Upper lobe of right lung (tissue), 1 donor: ENCODE measurements around the gene ABCC4. TPM values are rescaled to one million over a fixed set of nuclear protein-coding genes. Genes with fewer than 3 reads are reported as not detected.

Experiments
- ATAC-seq: fragments of 200-7000 bp; cut with Tn5 transposase; one replicate; pipeline ENCODE4 v1.9.1; 2020; ENCODE audit warnings: mild to moderate bottlenecking, moderate library complexity
- DNase-seq: peaks from one replicate; pipeline ENCODE4 v3.0.0-alpha.2; 2020
- H3K27ac ChIP-seq: fragments of 200-600 bp; one replicate; pipeline ENCODE4 v1.8.0; 2022
- H3K27me3 ChIP-seq: fragments of 200-600 bp; one replicate; pipeline ENCODE4 v1.8.0; 2022; ENCODE audit warnings: mild to moderate bottlenecking
- H3K36me3 ChIP-seq: fragments of 200-600 bp; one replicate; pipeline ENCODE4 v1.8.0; 2022
- H3K4me1 ChIP-seq: fragments of 200-600 bp; one replicate; pipeline ENCODE4 v1.8.0; 2022
- H3K4me3 ChIP-seq: fragments of 200-600 bp; one replicate; pipeline ENCODE4 v1.8.0; 2022; ENCODE audit warnings: mild to moderate bottlenecking
- H3K9me3 ChIP-seq: fragments of 200-600 bp; one replicate; pipeline ENCODE4 v1.8.0; 2022
- intact Hi-C: fragments of 100-400 bp; cut with DNase I; formaldehyde crosslinking; loops from one replicate; pipeline ENCODE4 v1.11.0; 2022
- total RNA-seq: library from RNA; stranded (reverse); fragmentation: NEBNext Ultra II Directional; extraction: Animal tissue kit (Norgen Biotek cat#: 25700); gene quantifications from one replicate; pipeline ENCODE4 v1.2.1, GENCODE V29; 2021
- TF ChIP-seq, protein P1 (sequence below): fragments of 200-600 bp; IDR thresholded peaks from one replicate; pipeline ENCODE4 v1.8.0; 2022; ENCODE audit warnings: antibody characterized with exemption
- donor health status: DM: no; HTN: yes; CAD: no; lungs with severe emphysema.

Gene ABCC4
- total RNA-seq, 1 donor from 2014 or later, result 28.1 TPM

DNA sequence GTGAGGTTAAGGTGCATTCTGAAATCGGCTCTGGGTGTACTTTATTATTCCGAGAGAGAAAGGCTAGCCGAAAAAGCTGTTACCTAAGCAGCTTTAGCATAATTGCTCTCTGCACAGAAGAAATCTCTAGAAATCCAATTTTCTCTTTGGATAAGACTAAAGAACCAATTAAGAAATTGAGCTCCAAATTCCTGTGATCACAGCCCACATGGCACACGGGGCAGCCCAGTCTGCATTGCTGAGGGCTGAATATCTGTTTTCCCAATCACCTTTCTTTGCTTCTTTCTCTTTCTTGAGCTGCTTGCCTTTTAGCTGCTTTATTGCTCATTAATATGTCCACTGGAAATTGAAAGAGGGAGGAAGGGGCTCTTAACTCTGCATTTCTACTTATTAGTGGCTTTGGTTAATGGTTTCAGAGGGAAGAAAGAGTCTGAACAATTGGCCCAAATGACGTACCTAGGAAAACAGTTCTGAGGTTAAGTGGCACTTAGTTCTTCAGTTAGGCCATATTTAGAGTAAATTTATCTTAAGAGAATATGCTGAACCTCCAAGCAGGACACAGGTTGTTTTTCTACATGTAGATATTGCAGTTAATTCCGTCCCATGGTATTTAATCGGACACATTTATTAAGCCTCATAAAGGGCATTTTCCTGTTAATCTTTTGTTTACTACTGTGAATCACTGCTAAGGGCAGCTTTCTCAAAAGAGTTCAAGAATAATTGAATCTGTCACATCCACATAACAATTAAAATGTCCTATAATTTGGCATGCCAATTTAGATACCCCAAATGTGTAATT, 265.7 kb downstream of the ABCC4 start:
- no peak for DNase-seq
- H3K4me3 ChIP-seq, result no peak overlapping the region
- intact Hi-C loops, result no loop called here
- H3K36me3 ChIP-seq, result peaks cover 19% of the 10 kb centered on the region
- H3K27me3 ChIP-seq, result no peaks in the 10 kb centered on the region
- H3K9me3 ChIP-seq, result no peaks in the 10 kb centered on the region
- no peaks in the 10 kb centered on the region for H3K4me1 ChIP-seq
- no peak for ATAC-seq
- no peak overlapping the region for H3K27ac ChIP-seq
- TF ChIP-seq, protein P1, sequence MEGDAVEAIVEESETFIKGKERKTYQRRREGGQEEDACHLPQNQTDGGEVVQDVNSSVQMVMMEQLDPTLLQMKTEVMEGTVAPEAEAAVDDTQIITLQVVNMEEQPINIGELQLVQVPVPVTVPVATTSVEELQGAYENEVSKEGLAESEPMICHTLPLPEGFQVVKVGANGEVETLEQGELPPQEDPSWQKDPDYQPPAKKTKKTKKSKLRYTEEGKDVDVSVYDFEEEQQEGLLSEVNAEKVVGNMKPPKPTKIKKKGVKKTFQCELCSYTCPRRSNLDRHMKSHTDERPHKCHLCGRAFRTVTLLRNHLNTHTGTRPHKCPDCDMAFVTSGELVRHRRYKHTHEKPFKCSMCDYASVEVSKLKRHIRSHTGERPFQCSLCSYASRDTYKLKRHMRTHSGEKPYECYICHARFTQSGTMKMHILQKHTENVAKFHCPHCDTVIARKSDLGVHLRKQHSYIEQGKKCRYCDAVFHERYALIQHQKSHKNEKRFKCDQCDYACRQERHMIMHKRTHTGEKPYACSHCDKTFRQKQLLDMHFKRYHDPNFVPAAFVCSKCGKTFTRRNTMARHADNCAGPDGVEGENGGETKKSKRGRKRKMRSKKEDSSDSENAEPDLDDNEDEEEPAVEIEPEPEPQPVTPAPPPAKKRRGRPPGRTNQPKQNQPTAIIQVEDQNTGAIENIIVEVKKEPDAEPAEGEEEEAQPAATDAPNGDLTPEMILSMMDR, result no peak

DNA sequence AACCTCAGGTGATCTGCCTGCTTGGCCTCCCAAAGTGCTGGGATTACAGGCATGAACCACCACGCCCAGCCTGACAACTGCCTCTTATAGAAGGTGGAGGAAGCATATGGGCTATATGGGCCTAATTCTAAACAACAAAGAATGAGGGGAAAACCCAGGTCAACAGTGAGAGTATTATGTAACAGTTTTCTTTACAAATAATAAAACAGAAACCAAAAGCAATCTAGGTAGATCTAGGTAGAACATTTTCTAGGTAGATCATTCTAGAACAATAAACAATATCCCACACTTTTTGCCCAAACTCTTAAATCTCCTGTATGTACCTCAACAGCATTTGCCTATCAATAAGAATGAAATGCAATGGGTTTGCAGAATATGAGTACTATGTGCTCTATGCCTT, 267.4 kb downstream of the ABCC4 start:
- no peak for DNase-seq
- H3K4me3 ChIP-seq, result no peak overlapping the region
- no peaks in the 10 kb centered on the region for H3K9me3 ChIP-seq
- intact Hi-C loops, result no loop called here
- TF ChIP-seq, protein P1, result no peak
- peaks cover 9% of the 10 kb centered on the region for H3K36me3 ChIP-seq
- no peak for ATAC-seq
- no peaks in the 10 kb centered on the region for H3K27me3 ChIP-seq
- H3K27ac ChIP-seq, result no peak overlapping the region
- H3K4me1 ChIP-seq, result no peaks in the 10 kb centered on the region

DNA sequence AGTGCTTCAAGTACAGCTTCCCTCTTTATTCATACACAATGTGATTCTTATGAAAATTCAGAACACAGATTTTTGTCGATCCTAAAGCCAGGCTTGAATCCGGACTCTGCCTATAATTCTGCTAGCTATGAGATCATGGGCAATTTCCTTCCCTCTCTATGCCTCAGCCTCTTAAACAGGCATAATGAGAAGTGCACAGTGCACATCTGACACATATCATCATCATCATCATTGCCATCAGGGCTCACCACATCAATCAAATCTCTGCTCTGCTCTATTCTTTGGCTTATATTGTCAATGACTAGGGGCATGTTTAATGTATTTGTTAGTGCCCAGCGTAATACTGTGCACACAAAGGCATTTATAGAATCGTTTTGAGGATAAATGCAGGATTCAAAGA, 269.1 kb downstream of the ABCC4 start:
- TF ChIP-seq, protein P1, result no peak
- no peak for DNase-seq
- H3K27me3 ChIP-seq, result no peaks in the 10 kb centered on the region
- no peak overlapping the region for H3K4me3 ChIP-seq
- no peaks in the 10 kb centered on the region for H3K4me1 ChIP-seq
- H3K9me3 ChIP-seq, result no peaks in the 10 kb centered on the region
- no peak for ATAC-seq
- no peak overlapping the region for H3K27ac ChIP-seq
- peaks cover 9% of the 10 kb centered on the region for H3K36me3 ChIP-seq
- intact Hi-C loops, result no loop called here

DNA sequence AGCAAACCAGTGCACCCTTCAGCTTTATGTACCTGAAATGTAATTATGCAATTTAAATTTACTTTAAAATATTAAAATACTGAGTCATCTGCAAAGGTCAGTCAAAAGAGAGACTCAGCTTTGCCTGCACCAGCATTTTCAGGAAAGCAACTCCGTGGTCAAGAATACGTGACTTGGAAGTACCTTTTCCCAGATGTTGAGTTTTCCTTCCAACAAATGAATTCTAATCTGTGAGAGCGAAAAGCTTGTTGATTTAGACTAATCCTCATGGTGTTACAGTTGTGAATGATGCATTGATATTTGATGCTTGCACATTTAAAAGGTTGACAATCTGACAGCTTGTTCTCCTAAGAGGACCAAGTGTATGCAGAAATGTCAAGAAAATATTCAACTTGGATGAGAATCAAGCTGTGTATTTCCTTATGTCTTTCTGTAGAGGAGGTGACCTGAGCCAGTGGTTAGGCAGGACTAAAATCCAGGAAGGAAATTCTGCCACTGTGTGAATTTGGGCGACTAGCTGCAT, 270.4 kb downstream of the ABCC4 start:
- DNase-seq (no peak), ATAC-seq (no peak)
- Histone ChIP-seq H3K4me1 (no peaks in the 10 kb centered on the region), H3K9me3 (no peaks in the 10 kb centered on the region), H3K4me3 (no peak overlapping the region), H3K36me3 (peaks cover 9% of the 10 kb centered on the region), H3K27ac (no peak overlapping the region), H3K27me3 (no peaks in the 10 kb centered on the region)
- TF ChIP-seq, protein P1, result no peak
- intact Hi-C loops, result no loop called here

DNA sequence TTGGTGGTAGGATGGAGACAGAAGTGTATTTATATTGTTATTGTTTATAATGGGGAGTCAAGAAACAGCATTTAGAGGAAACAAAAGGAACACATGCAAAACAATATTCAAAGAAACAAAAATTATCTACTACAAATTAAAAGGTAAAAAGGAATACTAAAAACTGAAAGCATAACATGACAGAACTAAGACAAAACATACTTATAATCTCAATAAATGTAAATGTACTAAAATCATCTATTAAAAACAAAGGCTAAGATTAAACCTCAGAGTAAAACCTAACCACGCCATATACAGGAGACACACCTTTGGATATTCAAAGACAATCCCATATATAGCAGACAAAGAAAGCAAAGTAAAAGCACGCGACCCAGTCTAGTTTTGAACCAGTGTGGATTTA, 273.6 kb downstream of the ABCC4 start:
- Histone ChIP-seq H3K9me3 (no peaks in the 10 kb centered on the region), H3K4me1 (no peaks in the 10 kb centered on the region), H3K27me3 (no peaks in the 10 kb centered on the region), H3K36me3 (no peaks in the 10 kb centered on the region), H3K27ac (no peak overlapping the region), H3K4me3 (no peak overlapping the region)
- ATAC-seq (no peak), DNase-seq (no peak)
- TF ChIP-seq, protein P1, result no peak
- intact Hi-C loops, result no loop called here
